ENCODE results near the gene SRCAP.

- TF ChIP-seq CTCF (optimal IDR thresholded peaks at IDR 0.05 in 1 of 3, IDR thresholded peaks at IDR 0.05 in 1 of 3, conservative IDR thresholded peaks at IDR 0.05 in 1 of 3; ENCODE audit: extremely low read depth in 1 of 3, insufficient read depth in 2 of 3, low read length in 3 of 3) = peak in 1 of 3 experiments; percentile 15
- TF ChIP-seq EZH2 (IDR thresholded peaks at IDR 0.05; ENCODE audit: low read length) = no peak
Measured at GRCh38 chr16:30650369-30651123, 48.4 kb upstream of the SRCAP start, which contains the start of gene PRR14.

Data from keratinocyte (primary cell).